GM19372 (cell line): Measurements from ENCODE around the gene MCM7.

ENCODE experiments used
- ATAC-seq: cut with Tn5 transposase; IDR thresholded peaks from one replicate; pipeline ENCODE4 v1.9.1; 2021; ENCODE audit warnings: mild to moderate bottlenecking, low read depth, moderate library complexity; ENCODE audit not compliant: unreplicated experiment

Gene MCM7

DNA sequence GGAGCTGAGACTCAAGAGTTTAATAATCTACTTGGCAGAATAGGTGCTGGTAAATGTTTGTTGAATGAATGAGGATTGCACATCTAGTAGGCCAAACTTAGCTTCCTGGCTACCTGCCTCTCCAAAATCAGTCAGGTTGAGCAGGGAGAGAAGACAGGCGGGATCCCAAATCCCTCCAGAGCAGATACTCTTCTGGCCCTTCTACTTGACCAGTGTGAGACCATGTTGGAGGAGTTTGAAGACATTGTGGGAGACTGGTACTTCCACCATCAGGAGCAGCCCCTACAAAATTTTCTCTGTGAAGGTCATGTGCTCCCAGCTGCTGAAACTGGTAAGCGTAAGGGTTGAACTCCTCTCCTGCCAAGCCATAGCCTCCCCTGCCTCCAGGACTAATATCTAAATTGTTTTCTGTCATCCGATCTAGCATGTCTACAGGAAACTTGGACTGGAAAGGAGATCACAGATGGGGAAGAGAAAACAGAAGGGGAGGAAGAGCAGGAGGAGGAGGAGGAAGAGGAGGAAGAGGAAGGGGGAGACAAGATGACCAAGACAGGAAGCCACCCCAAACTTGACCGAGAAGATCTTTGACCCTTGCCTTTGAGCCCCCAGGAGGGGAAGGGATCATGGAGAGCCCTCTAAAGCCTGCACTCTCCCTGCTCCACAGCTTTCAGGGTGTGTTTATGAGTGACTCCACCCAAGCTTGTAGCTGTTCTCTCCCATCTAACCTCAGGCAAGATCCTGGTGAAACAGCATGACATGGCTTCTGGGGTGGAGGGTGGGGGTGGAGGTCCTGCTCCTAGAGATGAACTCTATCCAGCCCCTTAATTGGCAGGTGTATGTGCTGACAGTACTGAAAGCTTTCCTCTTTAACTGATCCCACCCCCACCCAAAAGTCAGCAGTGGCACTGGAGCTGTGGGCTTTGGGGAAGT, 23.4 kb upstream of the MCM7 start:
- no peak for ATAC-seq

DNA sequence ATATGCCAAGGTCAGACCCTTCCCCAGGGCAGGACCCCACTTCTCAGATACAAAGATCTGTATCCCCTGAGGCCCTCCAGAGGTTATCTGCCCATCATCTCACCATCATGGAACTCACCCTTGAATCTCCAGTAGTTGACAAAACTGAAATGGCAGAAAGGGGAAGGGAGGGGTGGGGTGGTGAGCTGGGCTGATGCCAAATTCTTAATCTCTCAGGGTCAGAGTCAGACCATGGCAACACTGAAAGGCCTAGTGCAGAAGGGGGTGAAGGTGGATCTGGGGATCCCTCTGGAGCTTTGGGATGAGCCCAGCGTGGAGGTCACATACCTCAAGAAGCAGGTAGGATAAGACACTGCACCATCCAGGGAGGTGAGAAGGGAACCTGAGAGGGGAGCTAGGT, 21.4 kb upstream of the MCM7 start:
- no peak for ATAC-seq

DNA sequence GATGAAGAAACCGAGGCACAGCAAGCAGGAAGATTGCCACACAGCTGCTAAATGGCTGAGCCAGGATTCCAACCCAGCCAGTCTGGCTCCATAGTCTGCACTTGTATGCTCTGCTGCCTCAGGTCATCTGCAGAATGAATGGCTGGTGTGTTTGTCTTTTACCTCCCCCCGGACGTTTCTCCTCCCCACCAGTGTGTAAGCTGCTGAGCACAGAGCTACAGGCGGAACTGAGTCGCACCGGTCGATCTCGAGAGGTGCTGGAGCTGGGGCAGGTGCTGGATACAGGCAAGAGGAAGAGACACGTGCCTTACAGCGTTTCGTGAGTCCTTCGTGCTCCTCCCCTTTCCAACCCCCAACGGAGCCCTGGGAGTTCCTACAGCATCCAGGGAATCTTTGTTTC, 20.9 kb upstream of the MCM7 start:
- no peak for ATAC-seq

DNA sequence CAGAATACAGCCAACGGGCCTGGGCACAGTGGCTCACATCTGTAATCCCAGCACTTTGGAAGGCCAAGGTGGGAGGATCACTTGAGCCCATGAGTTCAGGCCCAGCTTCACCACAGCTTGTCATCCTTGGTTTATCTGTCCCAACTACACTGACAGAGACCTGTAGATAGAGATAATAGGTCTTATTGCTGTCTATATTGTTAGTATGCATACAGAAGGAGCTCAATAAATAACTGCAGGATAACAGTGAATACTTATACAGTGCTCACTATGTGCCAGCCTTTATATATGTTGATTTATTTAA, 19.5 kb upstream of the MCM7 start:
- no peak for ATAC-seq

DNA sequence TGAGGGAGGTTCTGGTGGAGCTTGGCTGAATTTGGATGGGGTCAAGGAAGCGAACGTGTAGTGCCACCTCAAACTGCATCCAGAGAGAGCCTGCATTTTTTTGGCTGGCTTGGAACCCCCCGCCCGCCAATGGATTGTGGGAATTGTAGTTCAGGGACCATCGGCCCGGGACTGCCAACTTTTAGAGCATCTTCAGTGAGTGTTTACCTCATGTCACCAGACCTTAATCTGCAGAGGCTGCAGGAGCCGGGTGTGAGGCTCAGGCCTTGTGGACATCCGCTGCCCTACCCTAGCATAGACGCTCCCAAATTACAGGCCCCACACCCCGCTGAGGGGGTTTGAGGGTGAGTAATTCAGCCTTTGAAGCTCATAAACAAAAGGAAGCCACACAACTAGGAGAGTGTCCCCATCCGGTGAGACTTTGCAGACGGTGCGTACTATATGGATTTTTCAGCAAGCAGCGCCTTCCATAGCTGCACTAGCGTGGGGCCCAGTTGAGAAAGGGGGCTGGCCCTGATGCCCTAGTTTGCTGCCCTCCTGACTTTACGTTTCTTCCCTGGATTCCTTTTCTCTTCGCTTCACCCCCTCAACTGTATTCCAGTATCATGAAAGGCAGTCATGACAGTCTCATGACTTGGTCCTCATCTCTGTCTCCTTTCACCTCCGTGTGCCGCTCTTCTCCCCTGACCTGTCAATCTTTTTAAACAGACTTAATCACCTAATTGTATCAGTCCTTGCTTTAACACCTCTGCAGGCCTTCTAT, 19.0 kb upstream of the MCM7 start:
- ATAC-seq: peak; percentile 8

DNA sequence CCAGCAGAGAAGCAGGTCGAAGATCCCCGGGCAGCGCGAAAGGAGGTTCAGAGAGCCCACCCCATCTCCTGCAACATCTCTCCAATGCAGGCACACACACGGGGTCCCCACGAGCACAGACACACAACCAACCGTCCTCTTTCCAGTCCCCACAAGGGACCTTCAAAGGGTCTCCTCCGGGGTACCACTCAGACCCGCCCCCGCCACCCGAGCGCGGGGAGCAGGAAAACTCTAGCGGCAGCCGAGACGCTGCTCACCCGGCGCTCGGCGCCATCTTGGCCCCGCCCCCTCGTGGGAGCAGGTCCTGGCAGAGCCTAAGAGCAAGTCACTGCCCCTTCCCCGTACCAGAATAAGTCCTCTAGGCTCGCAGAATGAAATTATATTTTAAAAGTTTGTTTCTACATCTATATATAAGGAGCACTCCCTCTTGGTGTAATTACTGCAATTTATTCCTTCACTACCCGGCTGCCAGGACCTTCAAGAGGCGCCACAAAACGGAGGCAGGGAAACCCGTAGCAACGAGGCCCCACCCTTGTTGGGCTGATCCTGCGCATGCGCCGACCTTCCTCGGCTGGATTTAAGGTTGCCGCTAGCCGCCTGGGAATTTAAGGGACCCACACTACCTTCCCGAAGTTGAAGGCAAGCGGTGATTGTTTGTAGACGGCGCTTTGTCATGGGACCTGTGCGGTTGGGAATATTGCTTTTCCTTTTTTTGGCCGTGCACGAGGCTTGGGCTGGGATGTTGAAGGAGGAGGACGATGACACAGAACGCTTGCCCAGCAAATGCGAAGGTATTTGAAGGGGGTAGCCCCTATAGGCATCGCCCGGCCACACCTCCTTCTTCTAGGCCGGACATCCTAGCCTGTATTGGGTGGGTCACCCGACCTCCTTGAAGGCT, 18.1 kb upstream of the MCM7 start, which contains the start of the genes CNPY4 and TAF6:
Gene CNPY4, plus strand, starts transcription at position 563 of the 898 bp plus-strand sequence. Its CDS starts 111 bp downstream, at position 674.
Gene TAF6, minus strand, starts transcription at position 287 of the 898 bp plus-strand sequence. CDS start 5,149 bp downstream, outside the sequence.
- ATAC-seq: peak; percentile 78

DNA sequence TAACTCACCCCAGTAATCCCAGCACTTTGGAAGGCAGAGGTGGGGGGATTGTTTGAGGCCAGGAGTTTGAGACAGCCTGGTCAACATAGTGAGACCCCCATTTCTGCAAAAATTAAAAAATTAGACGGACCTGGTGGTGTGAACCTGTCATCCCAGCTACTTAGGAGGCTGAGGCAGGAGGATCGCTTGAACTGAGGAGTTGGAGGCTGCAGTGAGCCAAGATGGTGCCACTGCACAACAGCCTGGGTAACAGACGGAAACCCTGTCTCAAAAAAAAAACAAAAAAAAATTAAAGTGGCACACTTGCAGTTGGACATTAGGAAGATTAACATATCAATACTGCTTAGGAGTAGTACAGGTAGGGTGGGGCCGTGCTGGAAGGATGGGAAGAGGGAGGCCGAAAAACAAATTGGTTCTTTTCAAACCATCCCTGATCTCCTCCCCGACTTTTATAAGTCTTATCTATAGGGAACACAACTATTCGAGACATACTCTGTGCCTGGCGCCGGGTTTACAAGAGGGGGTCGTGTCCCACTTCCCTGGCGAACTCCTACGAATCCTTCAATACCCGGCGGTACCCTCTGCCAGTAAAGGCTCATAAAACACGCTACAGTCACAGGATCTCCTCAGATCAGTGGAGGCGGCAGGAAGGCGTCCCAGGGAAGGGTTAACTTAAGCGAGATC, 17.3 kb upstream of the MCM7 start:
- no peak for ATAC-seq

DNA sequence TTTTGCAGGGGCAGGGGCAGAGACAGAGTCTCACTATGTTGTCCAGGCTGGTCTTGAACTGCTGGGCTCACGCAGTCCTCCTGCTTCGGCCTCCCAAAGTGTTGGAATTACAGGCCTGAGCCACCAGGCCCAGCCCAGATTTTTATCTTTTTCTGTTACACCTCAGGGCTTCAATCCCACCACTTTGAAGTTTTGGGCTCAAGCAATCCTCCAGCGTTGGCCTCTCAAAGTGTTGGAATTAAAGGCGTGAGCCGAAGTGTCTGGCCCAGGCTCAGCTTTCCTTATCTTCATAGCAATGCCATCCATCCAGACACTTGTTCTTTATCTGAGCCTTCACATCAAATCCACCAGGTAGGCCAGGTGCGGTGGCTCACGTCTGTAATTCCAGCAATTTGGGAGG, 13.8 kb upstream of the MCM7 start:
- ATAC-seq: no peak

DNA sequence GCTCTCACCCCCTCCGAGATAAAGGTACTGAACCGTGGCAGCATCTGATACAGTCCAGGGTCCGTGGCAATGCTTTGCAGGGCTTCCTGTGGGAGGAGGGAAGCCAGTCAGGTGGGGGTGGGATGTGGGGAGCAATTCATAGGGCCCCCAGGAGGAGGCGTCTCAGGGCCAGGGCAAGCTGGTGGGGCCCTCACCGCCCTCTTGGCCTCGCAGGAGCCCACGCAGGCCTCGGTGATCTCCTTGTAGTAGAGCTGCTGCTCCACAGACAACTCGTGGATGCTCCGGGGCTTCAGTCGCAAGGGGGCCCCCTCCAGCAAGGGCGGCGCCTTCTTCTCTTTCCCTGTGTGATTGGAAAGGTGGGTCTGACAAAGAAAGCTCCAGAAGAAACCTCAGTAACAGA, 10.7 kb upstream of the MCM7 start:
- ATAC-seq: no peak

DNA sequence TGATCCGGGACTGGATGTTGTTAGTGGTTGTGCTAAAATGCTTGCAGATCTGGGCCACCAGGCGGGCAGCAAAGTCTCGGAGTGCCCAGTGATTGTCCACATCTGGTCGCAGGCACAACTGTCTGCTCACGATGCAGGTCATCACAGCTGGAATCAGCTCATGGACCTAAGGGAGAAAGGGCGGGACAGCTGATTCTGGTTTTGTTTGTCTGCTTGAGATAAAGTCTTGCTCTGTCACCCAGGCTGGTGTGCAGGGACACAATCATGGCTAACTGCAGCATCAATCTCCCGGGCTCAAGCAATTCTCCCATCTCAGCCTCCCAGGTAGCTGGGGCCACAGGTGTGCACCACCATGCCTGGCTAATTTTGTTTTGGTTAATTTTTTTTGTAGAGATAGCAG, 10.0 kb upstream of the MCM7 start:
- ATAC-seq: no peak

DNA sequence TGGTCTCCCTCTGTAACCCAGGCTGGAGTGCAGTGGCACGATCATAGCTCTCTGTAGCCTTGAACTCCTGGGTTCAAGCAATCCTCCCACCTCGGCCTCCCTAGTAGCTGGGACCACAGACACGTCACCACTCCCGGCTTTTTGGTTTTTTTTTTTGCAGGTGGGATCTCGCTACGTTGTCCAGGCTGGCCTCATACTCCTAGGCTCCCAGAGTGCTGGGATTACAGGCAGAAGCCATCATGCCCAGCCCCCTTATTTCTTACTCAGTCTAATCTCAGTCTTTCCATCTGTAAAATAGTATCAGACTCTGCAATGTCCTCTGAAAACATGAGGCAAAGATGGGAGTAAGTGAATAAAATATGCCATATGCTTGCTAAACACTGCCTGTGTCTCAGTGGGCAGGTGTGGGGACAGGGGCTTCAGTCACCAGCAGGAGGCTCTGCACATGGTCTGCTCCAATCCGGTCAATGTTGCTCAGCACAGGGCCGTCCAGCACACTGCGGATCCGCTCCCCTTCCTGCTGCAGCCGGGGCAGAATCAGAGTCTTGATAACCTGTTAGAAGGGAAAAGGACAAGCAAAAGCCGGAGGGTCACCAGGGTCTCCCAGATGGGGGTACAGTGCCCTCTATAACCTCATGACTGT, 8.4 kb upstream of the MCM7 start:
- no peak for ATAC-seq

DNA sequence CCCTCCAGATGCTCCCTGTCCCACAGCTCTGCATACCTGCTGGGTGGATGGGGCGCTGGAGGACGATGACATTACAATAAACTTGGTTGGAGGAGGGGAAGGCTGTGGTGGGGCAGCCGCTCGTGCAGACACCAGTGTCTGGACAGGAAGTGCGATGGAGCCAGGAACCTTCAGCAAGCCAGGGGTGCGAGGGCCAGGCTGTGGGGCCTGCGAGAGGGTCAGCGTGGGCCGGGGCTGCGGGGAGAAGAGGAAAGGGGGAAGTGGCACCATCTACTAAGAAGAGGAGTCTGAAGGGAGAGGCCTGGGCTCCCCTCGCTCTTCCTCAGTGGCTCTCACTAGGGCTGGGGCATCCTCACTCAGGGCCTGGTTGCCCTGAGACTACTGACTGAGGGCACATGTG, 6.7 kb upstream of the MCM7 start:
- no peak for ATAC-seq

DNA sequence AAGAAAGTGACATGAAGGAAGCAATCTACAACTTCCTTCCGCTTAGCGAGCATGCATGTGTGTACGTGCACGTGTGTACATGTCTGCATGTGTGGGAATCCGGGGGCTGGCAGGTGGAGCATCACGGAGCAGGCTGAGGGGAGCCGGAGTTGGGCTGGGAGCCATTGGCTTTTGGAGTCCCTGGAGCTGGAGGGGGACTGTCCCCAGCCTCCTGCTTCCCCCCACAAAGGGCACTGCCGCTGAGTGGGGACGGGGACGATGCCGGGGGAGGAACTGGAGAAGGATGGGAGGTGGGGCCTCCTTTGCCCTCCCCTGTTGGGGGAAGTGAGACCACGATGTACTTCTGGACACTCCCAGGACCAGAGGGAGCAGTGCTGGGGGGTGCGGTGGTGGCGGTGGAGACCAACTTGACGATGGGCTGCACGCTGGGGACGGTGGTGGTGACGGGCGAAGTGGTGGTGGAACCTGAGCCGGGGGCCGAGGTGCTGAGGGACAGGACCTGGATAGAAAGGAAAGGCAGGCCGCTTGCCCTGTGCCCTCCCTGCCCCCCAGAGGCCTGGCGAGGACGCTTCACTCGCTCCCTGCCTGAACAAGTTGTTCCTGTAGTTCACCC, 6.0 kb upstream of the MCM7 start:
- ATAC-seq: no peak

DNA sequence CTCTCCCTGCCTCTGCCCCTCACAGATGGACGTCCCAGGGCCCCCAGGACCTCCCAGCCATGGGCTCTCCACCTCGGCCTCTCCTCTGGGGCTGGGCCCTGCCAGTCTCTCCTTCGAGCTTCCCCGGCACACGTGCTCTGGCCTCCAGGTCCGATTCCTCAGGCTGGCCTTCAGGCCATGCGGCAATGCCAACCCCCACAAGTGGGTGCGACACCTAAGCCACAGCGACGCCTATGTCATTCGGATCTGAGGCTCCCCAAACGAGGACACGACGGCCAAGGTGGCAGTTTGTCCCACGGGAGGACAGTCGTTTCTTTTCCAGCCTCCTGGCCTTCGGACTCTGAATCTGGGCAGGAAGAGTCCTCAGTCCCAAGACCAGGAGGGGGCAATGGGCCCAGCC, 5.4 kb upstream of the MCM7 start:
- ATAC-seq: no peak

DNA sequence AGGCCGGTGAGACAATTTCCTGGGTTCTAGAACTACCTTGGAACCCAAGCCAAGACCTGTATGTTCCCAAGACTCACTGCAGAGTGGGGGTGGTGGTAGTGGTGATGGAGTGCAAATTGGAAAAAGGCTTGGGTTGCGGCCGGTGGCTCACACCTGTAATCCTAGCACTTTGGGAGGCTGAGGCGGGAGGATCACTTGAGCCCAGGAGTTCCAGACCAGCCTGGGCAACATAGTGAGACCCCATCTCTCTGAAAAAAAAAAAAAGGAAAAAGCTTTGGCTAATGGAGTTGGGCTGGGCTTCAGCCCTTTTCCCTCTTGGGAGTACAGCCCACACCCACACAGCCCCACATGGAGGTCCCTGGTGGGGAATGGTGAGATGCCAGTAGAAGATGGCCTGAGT, 4.3 kb upstream of the MCM7 start:
- ATAC-seq: no peak

DNA sequence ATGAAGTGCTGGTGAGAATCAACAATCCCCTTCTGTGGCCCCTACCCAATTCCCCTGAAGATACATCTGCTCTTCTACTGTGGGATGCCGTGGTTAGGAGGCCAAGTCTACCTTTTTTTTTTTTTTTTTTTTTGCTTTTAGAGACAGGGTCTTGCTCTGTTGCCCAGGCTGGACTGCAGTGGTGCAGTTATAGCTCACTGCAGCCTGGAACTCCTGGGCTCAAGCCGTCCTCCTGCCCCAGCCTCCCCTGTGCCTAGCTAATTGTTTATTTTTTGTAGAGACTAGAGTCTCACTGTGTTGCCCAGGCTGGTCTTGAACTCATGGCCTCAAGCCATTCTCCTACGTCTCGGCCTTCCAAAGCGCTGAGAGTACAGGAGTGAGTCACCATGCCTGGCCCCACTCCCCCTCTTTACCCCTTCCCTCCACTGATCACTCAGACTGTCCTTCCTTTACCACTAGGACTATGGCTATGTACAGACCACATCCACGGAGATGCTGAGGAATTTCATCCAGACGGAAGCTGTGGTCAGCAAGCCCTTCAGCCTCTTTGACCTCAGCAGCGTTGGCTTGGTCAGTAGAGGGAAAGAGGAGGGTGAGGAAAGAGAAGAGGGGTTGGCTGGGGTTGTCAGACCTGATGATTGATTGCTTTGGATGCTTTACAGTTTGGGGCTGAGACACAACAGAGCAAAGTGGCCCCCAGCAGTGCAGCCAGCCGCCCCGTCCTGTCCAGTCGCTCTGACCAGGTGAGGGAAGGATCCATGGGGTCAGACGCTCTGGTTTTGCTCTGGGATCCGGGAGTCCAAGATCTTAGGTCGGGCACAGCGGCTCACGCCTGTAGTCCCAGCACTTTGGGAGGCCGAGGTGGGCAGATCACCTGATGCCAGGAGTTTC, 2.0 kb upstream of the MCM7 start:
- no peak for ATAC-seq

DNA sequence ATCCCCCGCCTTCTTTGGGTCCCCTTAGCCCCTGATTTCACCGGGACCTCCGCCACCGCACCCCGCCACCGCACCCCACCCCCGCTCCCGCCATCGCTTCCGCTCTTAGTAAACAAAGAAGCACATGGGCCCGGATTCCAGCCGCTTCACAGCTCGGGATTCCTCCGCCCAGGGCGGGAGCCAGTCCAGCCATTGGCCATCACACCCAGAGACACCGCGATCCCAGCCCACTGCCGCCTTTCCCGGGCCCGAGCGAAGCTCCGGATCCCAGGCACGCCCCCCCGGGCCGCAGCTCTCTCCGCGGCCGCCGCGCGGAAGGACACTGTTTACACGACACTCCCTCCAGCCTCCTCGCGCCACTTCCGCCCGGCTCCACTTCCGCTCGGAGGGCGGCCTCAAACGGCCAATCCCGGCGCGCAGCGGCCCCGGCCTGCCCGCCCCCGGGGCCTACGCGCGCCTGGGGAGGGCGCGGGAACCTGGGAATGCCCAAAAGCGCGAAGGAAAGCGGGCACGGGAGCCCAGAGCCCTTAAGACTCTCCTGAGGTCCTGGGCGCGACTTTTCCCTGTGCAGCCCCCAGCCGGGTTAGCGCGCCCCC, 679 bp downstream of the MCM7 start:
- peak; percentile 54 for ATAC-seq

DNA sequence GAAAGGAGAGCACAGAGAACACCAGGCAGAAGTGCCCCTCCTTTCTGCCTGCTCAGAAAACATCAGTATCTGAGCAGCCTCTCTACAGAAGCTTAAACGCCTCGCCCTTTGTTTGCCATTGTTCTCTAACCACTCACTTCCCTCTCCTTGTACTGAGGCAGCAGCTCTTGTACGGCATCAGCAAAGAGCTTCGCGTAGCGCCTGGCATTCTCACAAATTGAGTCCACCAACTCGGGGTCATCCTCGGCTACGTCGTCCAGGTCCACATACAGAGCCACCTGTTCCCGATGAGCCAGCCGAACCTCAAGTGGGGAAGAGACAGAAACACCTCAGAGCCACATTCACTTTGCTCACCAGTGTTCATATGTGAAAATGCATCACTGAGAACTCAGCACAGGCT, 1.7 kb downstream of the MCM7 start:
- no peak for ATAC-seq
